Thyroid gland (tissue), 4 donors: ENCODE results near the gene EIF3A. TPM values are rescaled to one million over a fixed set of nuclear protein-coding genes. Genes with fewer than 3 reads are reported as not detected.

ENCODE experiments used
- DNase-seq, 2 donors: peaks; one replicate each; pipeline ENCODE4 v3.0.0-alpha.2; 2019
- H3K27ac ChIP-seq, 3 donors: fragments of 200-600 bp; sonication (generic); 1 replicate in 2 of 3; 2 replicates in 1 of 3; pipeline ENCODE4 v1.5.1; 2016 to 2019; ENCODE audit warnings: mild to moderate bottlenecking in 1 of 3, moderate library complexity in 1 of 3
- H3K27me3 ChIP-seq: fragments of 200-600 bp; sonication (generic); one replicate; pipeline ENCODE4 v1.5.1; 2019
- H3K36me3 ChIP-seq, 2 donors: fragments of 200-600 bp; sonication (generic); one replicate each; pipeline ENCODE4 v1.5.1; 2016 to 2019
- H3K4me1 ChIP-seq, 2 donors: fragments of 200-600 bp; sonication (generic); one replicate each; pipeline ENCODE4 v1.5.1; 2017 to 2019
- H3K4me3 ChIP-seq, 3 donors: fragments of 200-600 bp; sonication (generic); replicated peaks in 1 of 3; 1 replicate in 2 of 3; 2 replicates in 1 of 3; pipeline ENCODE4 v1.5.1; 2016; ENCODE audit warnings: mild to moderate bottlenecking in 1 of 3
- H3K9me3 ChIP-seq: fragments of 200-600 bp; sonication (generic); one replicate; pipeline ENCODE4 v1.5.1; 2017
- POLR2A ChIP-seq, 2 donors: fragments of 450-650 bp; IDR thresholded peaks; one replicate each; pipeline ENCODE4 v1.6.1; 2017; ENCODE audit warnings: antibody characterized with exemption in 2 of 2, mild to moderate bottlenecking in 2 of 2, moderate library complexity in 1 of 2
- WGBS, 2 donors: methylation state at CpG; one replicate each; pipeline ENCODE4 v1.1.5; 2017; 5-methylcytosine and 5-hydroxymethylcytosine counted together
- intact Hi-C: fragments of 100-400 bp; cut with DNase I; formaldehyde crosslinking; loops from one replicate; pipeline ENCODE4 v1.15.1; 2023
- total RNA-seq, 4 donors: library from RNA; depleted of rRNA; stranded (reverse); fragments of >200 nt; gene quantifications; one replicate each; pipeline ENCODE4 v1.2.3, GENCODE V29; 2016
- TF ChIP-seq, protein P1 (sequence below), 6 experiments: fragments of 200-600 bp in 3 of 6; fragments of 450-650 bp in 3 of 6; sonication (generic) in 3 of 6; IDR thresholded peaks; one replicate each; pipeline ENCODE4 v1.5.1; 2016 to 2019; ENCODE audit warnings: antibody characterized with exemption in 6 of 6, mild to moderate bottlenecking in 2 of 6, inconsistent platforms in 1 of 6, moderate library complexity in 1 of 6

EIF3A gene
- total RNA-seq, 4 donors from 2014 or later: 85.6 to 113 (median 102) TPM

DNA sequence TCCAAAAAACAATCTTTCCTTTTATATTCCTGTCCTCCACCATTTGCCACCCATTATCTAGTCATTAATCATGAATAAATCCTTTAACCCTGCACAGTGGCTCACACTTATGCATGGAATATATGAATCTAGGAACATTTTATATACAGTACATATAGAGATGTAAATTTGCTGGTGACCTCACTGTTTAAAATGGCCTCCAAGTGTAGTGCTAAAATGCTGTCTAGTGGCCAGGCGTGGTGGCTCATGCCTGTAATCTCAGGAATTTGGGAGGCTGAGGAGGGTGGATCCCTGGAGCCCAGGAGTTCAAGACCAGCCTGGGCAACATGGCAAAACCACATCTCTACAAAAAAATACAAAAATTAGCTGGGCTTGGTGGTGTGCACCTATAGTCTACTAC is 41.5 kb downstream of the EIF3A start:
- no peaks in the 10 kb centered on the region for H3K27me3 ChIP-seq
- TF ChIP-seq POLR2A (IDR thresholded peaks at IDR 0.05): no peak
- TF ChIP-seq, protein P1, sequence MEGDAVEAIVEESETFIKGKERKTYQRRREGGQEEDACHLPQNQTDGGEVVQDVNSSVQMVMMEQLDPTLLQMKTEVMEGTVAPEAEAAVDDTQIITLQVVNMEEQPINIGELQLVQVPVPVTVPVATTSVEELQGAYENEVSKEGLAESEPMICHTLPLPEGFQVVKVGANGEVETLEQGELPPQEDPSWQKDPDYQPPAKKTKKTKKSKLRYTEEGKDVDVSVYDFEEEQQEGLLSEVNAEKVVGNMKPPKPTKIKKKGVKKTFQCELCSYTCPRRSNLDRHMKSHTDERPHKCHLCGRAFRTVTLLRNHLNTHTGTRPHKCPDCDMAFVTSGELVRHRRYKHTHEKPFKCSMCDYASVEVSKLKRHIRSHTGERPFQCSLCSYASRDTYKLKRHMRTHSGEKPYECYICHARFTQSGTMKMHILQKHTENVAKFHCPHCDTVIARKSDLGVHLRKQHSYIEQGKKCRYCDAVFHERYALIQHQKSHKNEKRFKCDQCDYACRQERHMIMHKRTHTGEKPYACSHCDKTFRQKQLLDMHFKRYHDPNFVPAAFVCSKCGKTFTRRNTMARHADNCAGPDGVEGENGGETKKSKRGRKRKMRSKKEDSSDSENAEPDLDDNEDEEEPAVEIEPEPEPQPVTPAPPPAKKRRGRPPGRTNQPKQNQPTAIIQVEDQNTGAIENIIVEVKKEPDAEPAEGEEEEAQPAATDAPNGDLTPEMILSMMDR (IDR thresholded peaks at IDR 0.05): no peak
- H3K9me3 ChIP-seq: no peaks in the 10 kb centered on the region
- intact Hi-C loops: no loop called here
- DNase-seq: no peak
- peaks cover 0 to 9% of the 10 kb centered on the region in 2 donors for H3K4me1 ChIP-seq
- WGBS, 2 donors: 83 to 88% methylated on average over 1 of the region's 1 CpG
- H3K4me3 ChIP-seq: no peak overlapping the region
- H3K27ac ChIP-seq: no peak overlapping the region
- peaks cover 78 to 85% of the 10 kb centered on the region in 2 donors for H3K36me3 ChIP-seq

DNA sequence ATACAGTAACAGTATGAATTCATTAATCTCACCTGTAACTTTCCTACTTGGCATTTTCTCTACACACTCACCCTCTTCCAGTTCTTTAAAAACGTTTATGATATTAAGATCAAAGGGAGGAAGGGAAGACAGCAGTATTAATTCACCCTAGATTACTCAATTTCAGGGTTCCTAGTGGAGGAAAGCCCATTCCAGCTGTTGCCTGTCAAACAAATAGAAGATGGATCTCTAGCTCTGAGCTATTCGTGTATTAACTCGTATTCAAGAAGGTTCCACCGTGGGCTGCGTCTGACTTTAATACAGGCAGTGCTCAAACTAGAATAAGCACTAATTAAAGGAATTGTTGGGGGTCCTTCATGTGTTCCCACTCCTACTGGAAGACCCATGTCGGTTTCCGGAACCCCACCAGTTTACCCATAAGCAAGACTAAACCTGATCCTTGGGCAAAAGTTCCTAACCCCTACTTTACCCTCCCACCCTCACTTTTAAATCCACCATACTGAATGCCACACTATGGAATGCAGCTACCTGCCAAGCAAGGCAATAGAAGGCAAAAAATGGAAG is 49.0 kb downstream of the EIF3A start:
- TF ChIP-seq, protein P1 (IDR thresholded peaks at IDR 0.05): no peak
- TF ChIP-seq POLR2A (IDR thresholded peaks at IDR 0.05): no peak
- Histone ChIP-seq H3K36me3 (peaks cover 24 to 26% of the 10 kb centered on the region in 2 donors), H3K4me3 (peak overlapping the region in 1 of 3 donors; percentile 57), H3K27ac (no peak overlapping the region), H3K9me3 (no peaks in the 10 kb centered on the region), H3K4me1 (peaks cover 9 to 23% of the 10 kb centered on the region in 2 donors), H3K27me3 (no peaks in the 10 kb centered on the region)
- WGBS, 2 donors: 79 to 88% methylated on average over 7 of the region's 7 CpGs
- no peak for DNase-seq
- intact Hi-C loops: no loop called here

DNA sequence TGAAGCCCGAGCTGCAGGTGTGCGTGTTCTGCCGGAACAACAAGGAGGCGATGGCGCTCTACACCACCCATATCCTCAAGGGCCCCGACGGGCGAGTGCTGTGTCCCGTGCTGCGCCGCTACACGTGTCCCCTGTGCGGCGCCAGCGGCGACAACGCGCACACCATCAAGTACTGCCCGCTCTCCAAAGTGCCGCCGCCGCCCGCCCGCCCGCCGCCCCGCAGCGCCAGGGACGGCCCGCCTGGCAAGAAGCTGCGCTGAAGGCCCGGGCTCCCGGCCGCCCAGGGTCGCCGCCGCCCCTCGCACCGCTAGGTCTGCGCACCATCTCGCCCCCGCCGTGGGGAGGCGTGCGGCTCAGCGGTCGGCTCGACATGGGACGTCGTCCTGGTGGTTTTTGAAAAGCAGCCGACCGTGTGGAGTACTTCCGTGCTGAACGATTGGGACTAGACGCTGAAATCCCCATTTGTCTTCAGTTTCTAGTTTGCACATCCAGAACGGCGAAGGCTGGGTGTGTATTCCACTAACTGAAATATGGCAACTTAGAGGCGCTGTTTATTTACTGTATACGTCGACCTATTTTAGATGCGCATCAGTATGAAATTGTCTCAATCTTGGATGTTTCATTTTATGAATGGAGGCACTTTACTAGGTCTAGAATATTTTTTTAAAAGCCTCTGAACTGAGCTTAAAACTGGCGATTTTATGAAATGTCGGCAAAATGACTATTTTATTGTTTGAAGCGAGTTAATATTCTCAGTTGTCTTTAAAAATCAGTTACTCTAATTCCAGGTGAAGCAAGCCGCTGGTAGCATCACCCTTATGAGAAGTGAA is 50.0 kb downstream of the EIF3A start:
- intact Hi-C loops: no loop called here
- Histone ChIP-seq H3K27ac (peak overlapping the region in 1 of 3 donors; percentile 67), H3K4me3 (peak overlapping the region in 2 of 3 donors; percentile 13 to 57), H3K27me3 (no peaks in the 10 kb centered on the region), H3K4me1 (peaks cover 19 to 30% of the 10 kb centered on the region in 2 donors), H3K9me3 (no peaks in the 10 kb centered on the region), H3K36me3 (peaks cover 16 to 17% of the 10 kb centered on the region in 2 donors)
- TF ChIP-seq, protein P1 (IDR thresholded peaks at IDR 0.05): peak in 2 of 6 experiments; percentile 14 to 20
- TF ChIP-seq POLR2A (IDR thresholded peaks at IDR 0.05): peak in 1 of 2 donors; percentile 22
- peak; percentile 70 to 75 for DNase-seq
- 24 to 30% methylated on average over 13 to 14 of the region's 65 CpGs for WGBS, 2 donors

DNA sequence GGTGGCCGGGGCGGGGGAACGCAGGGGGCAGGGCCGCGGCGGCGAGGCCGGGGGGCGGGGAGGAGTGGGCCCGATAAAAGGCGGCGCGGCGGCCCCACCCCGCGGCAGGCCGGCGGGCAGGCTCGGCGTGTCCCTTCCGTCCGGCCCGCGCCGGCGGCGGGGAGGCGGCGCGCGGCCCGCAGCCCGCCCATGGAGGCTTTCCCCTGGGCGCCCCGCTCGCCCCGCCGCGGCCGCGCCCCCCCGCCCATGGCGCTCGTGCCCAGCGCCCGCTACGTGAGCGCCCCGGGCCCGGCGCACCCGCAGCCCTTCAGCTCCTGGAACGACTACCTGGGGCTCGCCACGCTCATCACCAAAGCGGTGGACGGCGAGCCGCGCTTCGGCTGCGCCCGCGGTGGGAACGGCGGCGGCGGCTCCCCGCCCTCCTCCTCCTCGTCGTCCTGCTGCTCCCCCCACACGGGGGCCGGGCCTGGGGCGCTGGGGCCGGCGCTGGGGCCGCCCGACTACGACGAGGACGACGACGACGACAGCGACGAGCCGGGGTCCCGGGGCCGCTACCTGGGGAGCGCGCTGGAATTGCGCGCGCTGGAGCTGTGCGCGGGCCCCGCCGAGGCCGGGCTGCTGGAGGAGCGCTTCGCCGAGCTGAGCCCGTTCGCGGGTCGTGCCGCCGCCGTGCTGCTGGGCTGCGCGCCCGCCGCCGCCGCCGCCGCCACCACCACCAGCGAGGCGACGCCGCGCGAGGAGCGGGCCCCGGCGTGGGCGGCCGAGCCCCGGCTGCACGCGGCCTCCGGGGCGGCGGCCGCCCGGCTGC is 50.8 kb downstream of the EIF3A start, which contains the start of gene NANOS1:
NANOS1 (plus strand) TSS at position 102 of the 808 bp plus-strand sequence; CDS start at position 190, 88 bp downstream.
- peak; percentile 42 to 52 for DNase-seq
- 2% methylated on average over 10 of the region's 136 CpGs; no CpG with 5 or more reads in 1 of the 2 donors for WGBS, 2 donors

More for the DNA sequence above, 50.8 kb downstream of the EIF3A start, which contains the start of gene NANOS1:
- H3K4me3 ChIP-seq: peak within 1 kb of the TSS; percentile 13 to 57 (median 48)
- H3K27me3 ChIP-seq: no peaks in the 10 kb centered on the region
- peaks cover 27 to 34% of the 10 kb centered on the region in 2 donors for H3K4me1 ChIP-seq
- intact Hi-C loops: no loop called here
- TF ChIP-seq POLR2A (IDR thresholded peaks at IDR 0.05): peak in 1 of 2 donors; percentile 81
- TF ChIP-seq, protein P1 (IDR thresholded peaks at IDR 0.05): no peak
- H3K27ac ChIP-seq: peak within 1 kb of the TSS; percentile 69 to 80 (median 77)
- peaks cover 15 to 17% of the 10 kb centered on the region in 2 donors for H3K36me3 ChIP-seq
- no peaks in the 10 kb centered on the region for H3K9me3 ChIP-seq
